AG04449 (cell line): ENCODE results near the gene ABCB11.

Source experiments
- CTCF ChIA-PET: fragments of 350-600 bp; formaldehyde crosslinking; extraction: SDS; loops from one replicate; lab custom pipeline; 2021; ENCODE audit warnings: antibody characterized with exemption; lab: Yijun Ruan, JAX
- POLR2A ChIA-PET: fragments of 400-600, 350-600 bp; formaldehyde crosslinking; extraction: SDS; loops from one replicate; lab custom pipeline; 2020; ENCODE audit warnings: antibody characterized with exemption, inconsistent platforms; lab: Yijun Ruan, JAX
- DNase-seq: peaks from one replicate; pipeline ENCODE4 v3.0.0-alpha.2; 2010; ENCODE audit warnings: low read depth, low spot score
- H3K4me3 ChIP-seq: 2 replicates; pipeline ENCODE4 v1.5.1; 2011; ENCODE audit warnings: low read depth, mild to moderate bottlenecking, control low read depth, low read length
- TF ChIP-seq, protein P1 (sequence below): IDR thresholded peaks from one replicate; pipeline ENCODE4 v1.5.1; 2011; ENCODE audit warnings: mild to moderate bottlenecking, moderate library complexity, low read length, control low read depth, inconsistent platforms; ENCODE audit not compliant: insufficient read depth; ENCODE audit errors: missing control alignments

Gene ABCB11

DNA sequence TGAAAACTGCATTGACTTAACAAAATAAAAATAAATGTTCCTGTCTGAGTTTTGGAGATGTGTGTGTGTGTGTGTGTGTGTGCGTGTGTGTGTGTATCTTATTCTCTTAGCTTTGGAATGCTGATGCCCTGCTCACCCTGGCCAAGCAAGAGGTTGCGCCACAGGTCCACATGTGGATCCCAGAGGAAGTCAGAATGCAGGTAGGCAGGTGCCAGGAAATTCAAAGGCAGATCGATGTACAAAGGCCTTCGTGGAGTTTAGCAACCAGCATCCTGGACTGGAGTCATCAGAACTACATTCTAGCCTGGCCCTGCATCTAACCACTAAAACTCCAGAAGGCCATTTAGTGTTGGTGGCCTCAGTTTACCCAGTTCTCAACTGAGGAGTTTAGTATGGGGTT is 117.6 kb downstream of the ABCB11 start:
- H3K4me3 ChIP-seq, result no peak overlapping the region
- ChIA-PET POLR2A (no interaction called here), CTCF (interaction anchor here (0.6 to 1.4 kb wide), 3 partner anchors 141 to 840 kb away, joined by 3 read pairs; no protein-coding TSS in a partner anchor)
- DNase-seq, result no peak
- TF ChIP-seq, protein P1, sequence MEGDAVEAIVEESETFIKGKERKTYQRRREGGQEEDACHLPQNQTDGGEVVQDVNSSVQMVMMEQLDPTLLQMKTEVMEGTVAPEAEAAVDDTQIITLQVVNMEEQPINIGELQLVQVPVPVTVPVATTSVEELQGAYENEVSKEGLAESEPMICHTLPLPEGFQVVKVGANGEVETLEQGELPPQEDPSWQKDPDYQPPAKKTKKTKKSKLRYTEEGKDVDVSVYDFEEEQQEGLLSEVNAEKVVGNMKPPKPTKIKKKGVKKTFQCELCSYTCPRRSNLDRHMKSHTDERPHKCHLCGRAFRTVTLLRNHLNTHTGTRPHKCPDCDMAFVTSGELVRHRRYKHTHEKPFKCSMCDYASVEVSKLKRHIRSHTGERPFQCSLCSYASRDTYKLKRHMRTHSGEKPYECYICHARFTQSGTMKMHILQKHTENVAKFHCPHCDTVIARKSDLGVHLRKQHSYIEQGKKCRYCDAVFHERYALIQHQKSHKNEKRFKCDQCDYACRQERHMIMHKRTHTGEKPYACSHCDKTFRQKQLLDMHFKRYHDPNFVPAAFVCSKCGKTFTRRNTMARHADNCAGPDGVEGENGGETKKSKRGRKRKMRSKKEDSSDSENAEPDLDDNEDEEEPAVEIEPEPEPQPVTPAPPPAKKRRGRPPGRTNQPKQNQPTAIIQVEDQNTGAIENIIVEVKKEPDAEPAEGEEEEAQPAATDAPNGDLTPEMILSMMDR, result no peak

DNA sequence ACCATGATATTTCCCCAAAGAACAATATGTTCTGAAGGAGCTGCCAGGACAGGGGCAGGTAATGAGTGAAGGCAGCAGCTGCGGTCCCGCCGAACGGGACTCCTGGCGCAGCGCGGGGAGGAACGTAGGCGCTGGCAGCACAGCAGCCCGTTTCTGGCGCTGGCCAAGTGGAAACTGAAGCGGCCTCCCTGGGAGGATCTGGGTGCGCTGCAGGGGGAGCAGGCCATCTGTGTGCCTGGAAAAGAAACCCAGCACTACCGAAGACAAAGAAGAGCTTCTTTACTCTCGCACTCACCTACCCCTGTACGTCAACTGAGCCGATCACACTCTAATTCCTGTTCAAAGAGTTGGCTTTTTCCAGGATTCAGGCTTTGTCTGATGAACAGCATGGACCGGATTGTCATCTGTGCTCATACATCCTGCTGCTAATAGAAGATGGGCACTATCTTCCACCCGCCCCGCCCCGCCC is 118.2 kb downstream of the ABCB11 start:
- TF ChIP-seq, protein P1, result no peak
- no peak for DNase-seq
- CTCF ChIA-PET, result interaction anchor here (0.6 to 1.4 kb wide), 3 partner anchors 140 to 1229 kb away, joined by 3 read pairs; no protein-coding TSS in a partner anchor
- POLR2A ChIA-PET, result no interaction called here
- peak overlapping the region; percentile 36; the same call in 1 of the 2 replicates for H3K4me3 ChIP-seq

DNA sequence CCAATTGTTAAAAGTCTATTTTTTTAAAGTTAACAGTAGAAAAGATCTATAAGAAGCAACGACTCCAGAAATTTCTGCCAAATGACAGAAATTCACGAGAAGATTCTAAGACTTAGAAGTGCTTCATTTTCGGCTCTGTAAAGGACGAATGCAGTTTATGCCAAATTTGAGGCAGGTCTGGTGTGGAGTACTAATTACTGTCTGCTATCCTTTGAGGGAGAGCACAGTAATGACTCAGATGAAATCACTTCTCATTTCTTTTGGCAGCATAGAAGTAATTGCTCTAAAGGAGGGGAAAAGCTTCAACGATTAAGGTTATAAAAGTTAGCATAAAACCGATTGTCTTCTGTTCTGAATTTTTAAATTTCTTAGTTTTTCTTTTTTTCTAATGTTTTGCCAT is 118.7 kb downstream of the ABCB11 start:
- ChIA-PET CTCF (interaction anchor here (0.7 to 1.4 kb wide), 2 partner anchors 140 to 1229 kb away, joined by 3 read pairs; no protein-coding TSS in a partner anchor), POLR2A (no interaction called here)
- H3K4me3 ChIP-seq, result peak overlapping the region; percentile 36; the same call in 1 of the 2 replicates
- TF ChIP-seq, protein P1, result no peak
- no peak for DNase-seq

DNA sequence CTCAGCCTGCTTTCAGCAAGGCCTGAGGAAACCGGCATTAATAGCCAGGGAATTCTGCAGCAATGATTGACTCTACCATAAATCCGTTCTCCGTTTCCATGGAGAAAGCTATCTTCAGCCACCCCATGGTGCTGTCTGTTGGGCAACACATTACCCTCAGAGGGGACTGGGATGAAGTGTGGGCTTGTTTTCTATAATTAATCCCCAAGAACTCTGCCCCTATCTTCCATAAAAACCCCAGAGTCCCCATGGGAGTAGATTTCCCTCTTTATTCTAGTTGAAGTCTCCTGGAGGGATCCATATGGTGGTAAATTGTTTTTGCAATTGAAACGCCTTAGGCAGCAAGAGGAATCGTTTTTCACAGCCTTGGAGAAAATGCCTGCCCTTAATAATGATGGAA is 120.8 kb downstream of the ABCB11 start:
- ChIA-PET POLR2A (no interaction called here), CTCF (interaction anchor here (1.0 to 3.1 kb wide), 2 partner anchors 11 to 51 kb away, joined by 3 to 16 read pairs; no protein-coding TSS in a partner anchor)
- no peak for DNase-seq
- TF ChIP-seq, protein P1, result no peak
- H3K4me3 ChIP-seq, result no peak overlapping the region

DNA sequence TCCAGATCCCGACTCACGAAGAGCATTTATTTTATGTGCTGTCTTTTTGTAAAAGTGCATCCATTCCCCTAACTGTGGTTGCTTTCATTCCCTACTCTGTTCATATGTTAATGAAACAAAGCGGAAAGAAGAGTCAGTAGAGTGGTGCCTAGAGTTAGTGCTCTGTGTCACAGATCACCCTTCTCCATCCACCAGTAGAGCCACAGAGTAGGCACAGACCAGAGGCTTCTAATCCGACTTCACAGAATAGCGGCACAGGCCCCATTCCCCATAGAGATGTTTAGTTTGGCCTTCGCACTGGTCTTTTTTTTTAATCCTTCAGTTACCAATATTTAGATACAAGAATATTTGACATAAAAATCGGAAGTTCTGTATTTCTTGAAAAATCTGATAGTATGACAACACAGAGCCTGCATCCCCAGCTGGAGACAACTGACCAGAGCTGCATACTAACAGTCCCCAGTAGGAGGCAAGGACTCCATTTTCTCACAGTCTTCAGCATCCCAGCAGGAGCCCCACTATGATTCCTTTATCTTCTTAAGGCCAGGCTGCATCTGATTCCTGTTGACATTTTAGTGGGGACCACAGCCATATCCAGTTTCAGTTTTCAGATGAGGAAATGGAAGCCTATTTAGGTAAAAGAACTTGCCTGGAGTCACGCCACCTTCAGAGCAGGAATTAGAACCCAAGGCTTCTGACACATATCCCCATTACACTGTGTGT is 123.0 kb downstream of the ABCB11 start:
- no peak overlapping the region for H3K4me3 ChIP-seq
- POLR2A ChIA-PET, result no interaction called here
- no peak for DNase-seq
- CTCF ChIA-PET, result interaction anchor here (1.2 to 3.1 kb wide), 2 partner anchors 11 to 13 kb away, joined by 3 to 16 read pairs; no protein-coding TSS in a partner anchor
- TF ChIP-seq, protein P1, result no peak

DNA sequence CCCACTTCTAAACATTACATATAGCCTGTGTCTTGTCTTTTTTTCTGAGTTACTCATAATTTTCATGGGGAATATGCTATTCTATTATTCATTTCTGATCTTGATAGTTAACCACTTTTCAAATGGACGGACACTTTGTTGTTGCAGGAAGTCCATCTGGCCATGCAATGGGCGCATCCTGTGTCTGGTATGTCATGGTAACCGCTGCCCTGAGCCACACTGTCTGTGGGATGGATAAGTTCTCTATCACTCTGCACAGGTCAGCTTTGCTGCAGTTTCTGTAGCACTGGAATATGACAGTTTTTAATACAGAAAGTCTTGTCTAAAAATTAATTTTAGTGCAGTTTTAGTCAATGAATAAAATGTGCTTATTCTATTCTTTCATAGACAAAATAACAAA is 126.8 kb downstream of the ABCB11 start:
- TF ChIP-seq, protein P1, result no peak
- H3K4me3 ChIP-seq, result no peak overlapping the region
- no peak for DNase-seq
- CTCF ChIA-PET, result no interaction called here
- POLR2A ChIA-PET, result no interaction called here
